ENCODE results near the gene GANC. TPM values are rescaled to one million over a fixed set of nuclear protein-coding genes. Genes with fewer than 3 reads are reported as not detected.

GANC gene
- total and polyA plus RNA-seq, 2 donors (not counting 1 experiment from before 2014, with no cell fraction given): 15.1 to 24.6 TPM

- Histone ChIP-seq H3K36me3 (ENCODE audit: control insufficient read depth, insufficient read depth, low read length) (no peaks in the 10 kb centered on the region), H3K9ac (ENCODE audit: insufficient read depth, low read length) (no peak overlapping the region), H3K4me2 (ENCODE audit: extremely low read depth, insufficient read depth, low read length) (no peak overlapping the region), H3K4me1 (ENCODE audit: control insufficient read depth, extremely low read depth, insufficient read depth, low read length) (no peaks in the 10 kb centered on the region), H3K79me2 (ENCODE audit: control insufficient read depth, insufficient read depth, low read length) (no peaks in the 10 kb centered on the region), H3K9me3 (ENCODE audit: control insufficient read depth, insufficient read depth, low read depth, low read length) (no peaks in the 10 kb centered on the region), H3K4me3 (replicated peaks in 1 of 4; ENCODE audit: control extremely low read depth in 1 of 4, insufficient read depth in 1 of 4, low read depth in 3 of 4, low read length in 4 of 4) (no peak overlapping the region), H2AFZ (ENCODE audit: low read length) (no peak overlapping the region), H4K20me1 (ENCODE audit: control insufficient read depth, extremely low read depth, insufficient read depth, low read length) (no peaks in the 10 kb centered on the region), H3K27me3 (ENCODE audit: control insufficient read depth, insufficient read depth, low read length) (no peaks in the 10 kb centered on the region), H3K27ac (ENCODE audit: insufficient read depth, low read length) (no peak overlapping the region)
- no peak for DNase-seq (ENCODE audit: low read depth in 2 of 2)
- no peak for TF ChIP-seq EZH2 (IDR thresholded peaks at IDR 0.05; ENCODE audit: low read length, missing control alignments)
- TF ChIP-seq CTCF (conservative IDR thresholded peaks at IDR 0.05 in 1 of 2, IDR thresholded peaks at IDR 0.05 in 1 of 2; ENCODE audit: low read depth in 1 of 2, low read length in 2 of 2): no peak
These were observed 46.2 kb downstream of the GANC start for GRCh38 chr15:42319206-42319605.

- H2AFZ ChIP-seq (ENCODE audit: low read length): no peak overlapping the region
- no peak overlapping the region for H3K4me3 ChIP-seq (replicated peaks in 1 of 4; ENCODE audit: control extremely low read depth in 1 of 4, insufficient read depth in 1 of 4, low read depth in 3 of 4, low read length in 4 of 4)
- no peaks in the 10 kb centered on the region for H4K20me1 ChIP-seq (ENCODE audit: control insufficient read depth, extremely low read depth, insufficient read depth, low read length)
- H3K79me2 ChIP-seq (ENCODE audit: control insufficient read depth, insufficient read depth, low read length): no peaks in the 10 kb centered on the region
- no peaks in the 10 kb centered on the region for H3K9me3 ChIP-seq (ENCODE audit: control insufficient read depth, insufficient read depth, low read depth, low read length)
- no peaks in the 10 kb centered on the region for H3K27me3 ChIP-seq (ENCODE audit: control insufficient read depth, insufficient read depth, low read length)
- no peak overlapping the region for H3K27ac ChIP-seq (ENCODE audit: insufficient read depth, low read length)
- no peak for TF ChIP-seq CTCF (conservative IDR thresholded peaks at IDR 0.05 in 1 of 2, IDR thresholded peaks at IDR 0.05 in 1 of 2; ENCODE audit: low read depth in 1 of 2, low read length in 2 of 2)
- no peak for TF ChIP-seq EZH2 (IDR thresholded peaks at IDR 0.05; ENCODE audit: low read length, missing control alignments)
- peak; percentile 9 to 85 for DNase-seq (ENCODE audit: low read depth in 2 of 2)
- H3K36me3 ChIP-seq (ENCODE audit: control insufficient read depth, insufficient read depth, low read length): no peaks in the 10 kb centered on the region
- H3K4me1 ChIP-seq (ENCODE audit: control insufficient read depth, extremely low read depth, insufficient read depth, low read length): no peaks in the 10 kb centered on the region
- no peak overlapping the region for H3K9ac ChIP-seq (ENCODE audit: insufficient read depth, low read length)
- H3K4me2 ChIP-seq (ENCODE audit: extremely low read depth, insufficient read depth, low read length): no peak overlapping the region
These were observed 51.3 kb downstream of the GANC start for GRCh38 chr15:42324308-42324707.

- no peaks in the 10 kb centered on the region for H3K27me3 ChIP-seq (ENCODE audit: control insufficient read depth, insufficient read depth, low read length)
- H3K79me2 ChIP-seq (ENCODE audit: control insufficient read depth, insufficient read depth, low read length): no peaks in the 10 kb centered on the region
These were observed 56.2 kb downstream of the GANC start for GRCh38 chr15:42329161-42329560.

More at GRCh38 chr15:42329161-42329560, 56.2 kb downstream of the GANC start:
- H3K4me3 ChIP-seq (replicated peaks in 1 of 4; ENCODE audit: control extremely low read depth in 1 of 4, insufficient read depth in 1 of 4, low read depth in 3 of 4, low read length in 4 of 4): no peak overlapping the region
- H3K36me3 ChIP-seq (ENCODE audit: control insufficient read depth, insufficient read depth, low read length): no peaks in the 10 kb centered on the region
- no peak overlapping the region for H2AFZ ChIP-seq (ENCODE audit: low read length)
- H4K20me1 ChIP-seq (ENCODE audit: control insufficient read depth, extremely low read depth, insufficient read depth, low read length): no peaks in the 10 kb centered on the region
- no peak overlapping the region for H3K9ac ChIP-seq (ENCODE audit: insufficient read depth, low read length)
- H3K4me1 ChIP-seq (ENCODE audit: control insufficient read depth, extremely low read depth, insufficient read depth, low read length): no peaks in the 10 kb centered on the region
- TF ChIP-seq CTCF (conservative IDR thresholded peaks at IDR 0.05 in 1 of 2, IDR thresholded peaks at IDR 0.05 in 1 of 2; ENCODE audit: low read depth in 1 of 2, low read length in 2 of 2): no peak
- no peak for TF ChIP-seq EZH2 (IDR thresholded peaks at IDR 0.05; ENCODE audit: low read length, missing control alignments)
- no peak overlapping the region for H3K4me2 ChIP-seq (ENCODE audit: extremely low read depth, insufficient read depth, low read length)
- H3K27ac ChIP-seq (ENCODE audit: insufficient read depth, low read length): no peak overlapping the region
- no peak for DNase-seq (ENCODE audit: low read depth in 2 of 2)
- H3K9me3 ChIP-seq (ENCODE audit: control insufficient read depth, insufficient read depth, low read depth, low read length): no peaks in the 10 kb centered on the region
